Activated T-helper 9 cell treated with anti-CD3 and anti-CD28 coated beads, Interleukin-2, amount 50 U/mL, for 16 hours (primary cell): Measurements from ENCODE around the gene CYP2A6.
"Not testable (repeated sequence)": the region's sequence is repeated elsewhere in the genome, so short reads cannot be mapped to it uniquely, and the experiment has no call there.

Experiments
- DNase-seq: peaks from one replicate; pipeline ENCODE4 v3.0.0-alpha.2; 2020; ENCODE audit warnings: low read depth

Gene CYP2A6

GRCh38 chr19:40818480-40819399, 31.5 kb downstream of the CYP2A6 start:
- DNase-seq = peak; percentile 70

DNA sequence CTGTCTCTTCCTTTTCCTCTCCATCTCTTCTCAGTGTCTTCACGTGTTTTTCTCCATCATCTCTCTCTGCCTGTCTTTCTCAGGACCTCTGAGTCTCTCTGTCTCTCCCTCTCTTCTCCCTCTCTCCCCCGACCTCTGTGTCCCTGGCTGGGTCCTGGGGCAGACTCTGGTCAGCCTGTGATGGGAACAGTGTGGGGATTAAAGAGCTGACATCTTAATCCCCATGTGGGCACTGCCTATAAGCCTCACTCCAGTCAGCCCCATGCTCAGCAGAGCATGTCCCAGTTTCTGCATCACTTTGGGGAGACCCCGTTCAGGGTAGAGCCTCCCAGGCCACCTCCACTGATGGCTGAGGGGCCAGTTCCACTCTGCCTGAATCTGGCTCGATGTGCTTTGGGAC, 35.0 kb downstream of the CYP2A6 start:
- DNase-seq = no peak

GRCh38 chr19:40813182-40813581, 37.1 kb downstream of the CYP2A6 start:
- DNase-seq = no peak

- DNase-seq = not testable (repeated sequence)
Observed at GRCh38 chr19:40812571-40812970, 37.7 kb downstream of the CYP2A6 start.

DNA sequence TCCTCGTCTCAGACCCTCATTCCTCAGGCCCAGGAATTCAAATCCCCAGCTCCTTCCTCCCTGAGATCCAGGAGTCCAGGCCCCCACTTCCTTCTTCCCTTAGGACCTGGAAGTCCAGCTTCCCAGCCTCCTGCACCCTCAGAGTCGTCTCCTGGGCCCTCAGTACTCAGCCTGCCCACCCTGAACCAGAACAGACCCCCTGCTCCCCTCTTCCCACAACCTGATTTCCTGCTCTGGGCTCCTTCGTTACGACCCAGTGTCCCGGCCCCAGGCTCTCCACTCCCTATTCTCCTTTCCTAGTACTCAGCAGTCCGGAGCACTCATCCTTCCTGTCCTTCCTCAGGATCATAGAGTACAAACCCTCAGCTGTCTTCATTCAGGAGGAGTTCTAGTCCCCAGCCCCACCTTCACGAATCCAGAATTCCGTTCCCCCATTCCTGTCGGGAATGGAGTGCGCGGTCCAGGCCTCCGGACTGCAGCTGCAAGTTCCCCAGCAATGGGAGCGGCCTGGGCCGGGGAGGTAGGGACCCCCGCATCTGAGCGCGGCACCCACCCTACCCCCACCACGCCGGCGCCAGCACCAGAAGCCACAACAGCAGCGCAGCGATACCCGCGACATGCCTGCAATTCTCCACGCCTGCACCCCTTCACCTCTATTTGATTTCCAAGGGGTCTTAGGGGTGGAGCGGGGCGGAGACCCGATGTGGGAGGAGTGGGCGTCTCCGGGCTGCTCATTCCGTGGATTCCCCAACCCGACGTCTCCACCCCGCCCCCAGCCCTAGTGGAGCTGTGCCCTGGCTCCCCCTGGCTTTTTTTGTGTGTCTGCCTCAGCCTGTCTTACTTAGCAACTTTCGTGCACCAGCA, 38.5 kb downstream of the CYP2A6 start:
- DNase-seq = no peak

DNA sequence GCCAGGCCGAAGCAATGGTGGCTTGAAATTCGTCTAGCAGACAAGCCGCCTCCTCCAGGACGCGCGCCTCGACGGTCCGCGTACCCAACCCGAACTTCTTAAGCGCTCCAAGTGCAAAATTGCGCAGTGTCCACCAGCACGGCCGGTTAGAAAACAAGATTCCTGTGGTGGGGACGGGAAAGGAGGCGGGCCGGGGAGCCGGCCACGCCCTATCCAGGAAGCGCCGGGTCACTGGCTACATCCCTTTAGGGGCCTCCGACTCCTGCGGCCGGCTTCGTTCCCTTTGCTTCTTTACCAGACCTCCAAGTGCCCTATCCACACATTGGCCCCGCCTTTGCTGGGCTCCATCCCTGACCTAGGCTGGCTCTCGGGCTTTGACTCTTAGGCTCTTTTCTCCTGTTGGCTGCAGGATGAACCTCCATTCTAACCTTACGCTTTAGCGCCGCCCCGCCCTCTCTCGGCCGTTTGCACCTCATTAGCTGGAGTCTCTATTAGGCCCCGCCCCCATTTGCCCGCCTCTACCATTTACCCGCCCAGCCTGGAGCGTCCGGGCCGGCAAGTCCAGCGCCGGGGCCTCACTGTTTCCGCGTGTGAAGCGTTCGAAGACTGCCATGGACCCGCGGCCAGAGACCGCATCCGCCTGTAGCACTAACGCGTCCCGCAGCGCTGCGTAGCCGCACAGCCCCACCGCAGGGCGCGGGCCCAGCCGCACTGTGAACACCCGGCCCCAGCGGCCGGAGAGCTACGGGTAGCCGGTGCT, 39.4 kb downstream of the CYP2A6 start:
- peak; percentile 34 for DNase-seq

DNA sequence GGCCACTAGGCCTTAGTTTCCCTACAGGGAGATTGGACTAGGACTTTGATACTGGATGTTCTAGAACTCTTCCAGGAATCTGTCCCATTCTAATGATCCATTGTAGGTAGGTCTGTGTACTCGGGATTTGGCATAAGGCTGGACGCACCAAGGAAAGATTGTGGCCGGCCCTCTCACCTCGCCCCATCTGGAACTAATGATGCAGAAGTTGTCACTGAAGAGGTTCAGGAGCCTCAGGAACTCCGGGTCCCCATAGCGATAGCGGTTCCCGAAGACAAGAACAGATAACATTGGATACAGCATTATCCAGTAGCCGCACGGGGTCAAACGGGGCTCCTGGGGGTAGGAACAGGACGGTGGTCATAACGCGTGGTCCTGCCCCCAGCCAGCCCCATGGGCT, 40.1 kb downstream of the CYP2A6 start:
- DNase-seq = no peak

DNA sequence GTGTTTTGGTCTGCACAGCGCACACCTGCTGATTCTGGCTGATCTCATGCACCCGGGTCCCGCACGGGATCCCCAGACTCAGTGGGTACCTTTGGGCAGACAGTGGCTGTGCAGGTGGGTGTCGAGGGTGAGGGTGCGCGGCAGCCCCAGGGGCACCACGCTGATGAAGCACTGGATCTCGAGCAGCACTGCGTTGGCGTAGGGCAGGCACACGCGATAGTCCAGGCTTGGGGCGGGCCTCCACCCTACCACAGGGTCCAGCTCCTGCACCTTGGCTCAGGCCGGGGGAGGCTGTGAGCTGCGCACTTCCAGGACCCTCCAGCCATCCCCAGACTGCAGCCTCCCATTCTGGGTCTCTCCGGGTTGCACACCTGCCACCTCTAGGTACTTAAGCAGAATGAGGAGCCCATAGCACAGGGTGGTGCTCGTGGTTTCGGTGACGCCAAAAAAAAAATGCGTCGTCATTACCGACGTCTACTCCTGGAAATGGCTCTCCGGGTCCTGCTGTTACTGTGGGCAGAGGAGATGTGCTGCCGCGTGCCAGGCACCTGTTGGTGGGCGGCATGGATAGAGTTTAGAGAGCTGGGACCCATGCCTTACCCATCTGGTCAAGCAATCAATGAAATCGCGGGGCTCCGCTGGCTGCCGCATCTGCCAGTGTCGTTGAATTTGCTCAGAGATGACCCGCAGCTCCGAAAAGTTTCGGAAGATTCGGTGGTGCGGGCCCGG, 40.7 kb downstream of the CYP2A6 start:
- no peak for DNase-seq

GRCh38 chr19:40808497-40808896, 41.8 kb downstream of the CYP2A6 start:
- DNase-seq = no peak

GRCh38 chr19:40808021-40808325, 42.3 kb downstream of the CYP2A6 start:
- no peak for DNase-seq

GRCh38 chr19:40807147-40808020, 42.9 kb downstream of the CYP2A6 start:
- no peak for DNase-seq

DNA sequence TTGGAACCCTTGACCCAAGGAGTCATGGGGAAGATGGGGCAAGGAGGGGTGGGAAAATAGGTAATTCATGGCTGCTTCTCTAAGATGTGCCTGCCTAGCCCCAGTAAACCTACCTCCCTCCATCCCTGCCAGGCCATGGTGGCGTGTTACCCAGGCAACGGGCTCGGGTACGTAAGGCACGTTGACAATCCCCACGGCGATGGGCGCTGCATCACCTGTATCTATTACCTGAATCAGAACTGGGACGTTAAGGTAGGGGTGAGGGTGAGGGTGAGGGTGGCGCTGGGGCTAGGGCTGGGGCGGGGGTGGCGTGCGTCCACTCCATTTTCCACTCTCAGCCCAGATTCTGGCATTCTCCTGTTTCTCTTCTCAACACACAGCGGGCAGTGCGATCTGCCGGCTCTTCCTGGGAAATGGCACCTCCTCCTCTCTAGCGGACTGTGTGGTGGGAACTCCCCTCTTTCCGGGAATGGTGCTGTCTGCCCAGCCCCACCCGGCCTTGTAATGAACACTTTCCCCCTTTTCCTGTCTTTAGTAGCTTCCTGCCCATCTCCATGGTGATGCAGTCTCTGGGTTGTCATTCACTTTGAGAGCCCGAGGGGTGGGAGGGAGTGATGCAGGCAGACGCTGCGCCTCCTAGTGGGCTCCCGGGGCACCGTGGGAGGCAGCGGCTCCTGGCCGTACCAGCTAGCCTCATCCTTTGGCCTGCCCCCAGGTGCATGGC, 43.7 kb downstream of the CYP2A6 start:
- DNase-seq = peak; percentile 65

DNA sequence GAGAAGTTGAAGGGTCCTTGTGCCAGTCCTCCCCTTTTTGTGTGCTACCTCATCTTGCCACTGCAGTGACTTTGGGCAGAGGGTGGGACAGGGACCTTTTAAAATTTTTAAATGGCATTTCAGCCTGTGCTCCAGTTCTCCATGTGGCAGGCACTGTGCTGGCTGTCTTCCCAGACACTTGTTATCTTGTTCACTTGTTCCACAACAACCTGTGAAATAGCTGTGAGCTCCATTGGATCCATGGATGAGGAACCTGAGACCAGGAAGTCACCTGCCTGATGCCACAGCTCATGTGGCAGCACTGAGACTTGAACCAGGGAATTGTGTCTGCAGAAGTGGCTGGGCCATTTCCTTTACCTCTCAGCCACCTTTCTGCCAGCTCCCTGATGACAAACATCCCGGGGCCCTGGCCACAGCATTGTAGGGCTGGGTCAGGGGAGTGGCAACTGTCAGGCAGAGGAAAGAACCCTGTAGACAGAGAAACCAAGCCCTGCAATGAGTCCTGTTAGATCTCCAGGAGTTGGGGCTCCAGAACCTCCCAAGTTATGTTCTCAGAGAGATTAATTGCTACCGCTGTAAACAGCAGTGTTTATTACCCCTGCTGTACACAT, 44.9 kb downstream of the CYP2A6 start:
- no peak for DNase-seq

DNA sequence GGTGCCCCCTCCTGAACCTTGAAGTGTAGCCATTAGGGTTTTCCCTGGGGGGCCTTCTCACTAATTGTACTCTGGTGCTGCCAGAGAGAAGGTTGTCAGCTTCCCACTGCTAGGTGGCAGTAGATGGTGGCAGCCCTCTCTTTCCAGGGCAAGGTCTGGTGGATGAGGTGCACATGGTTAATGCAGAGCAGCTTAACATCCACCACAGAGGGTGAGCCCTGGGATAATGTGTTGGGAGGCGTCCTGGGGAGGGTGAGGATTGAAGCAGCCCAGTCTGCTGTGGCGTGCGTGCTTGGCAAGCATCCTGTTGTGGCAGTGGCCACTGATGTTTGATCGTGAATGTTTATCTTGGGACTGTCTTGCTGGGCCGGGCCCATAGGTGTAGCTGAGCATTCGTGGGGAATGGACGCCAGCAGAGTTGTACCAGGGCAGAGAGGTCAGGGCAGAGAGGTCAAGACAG, 45.4 kb downstream of the CYP2A6 start:
- DNase-seq = no peak

DNA sequence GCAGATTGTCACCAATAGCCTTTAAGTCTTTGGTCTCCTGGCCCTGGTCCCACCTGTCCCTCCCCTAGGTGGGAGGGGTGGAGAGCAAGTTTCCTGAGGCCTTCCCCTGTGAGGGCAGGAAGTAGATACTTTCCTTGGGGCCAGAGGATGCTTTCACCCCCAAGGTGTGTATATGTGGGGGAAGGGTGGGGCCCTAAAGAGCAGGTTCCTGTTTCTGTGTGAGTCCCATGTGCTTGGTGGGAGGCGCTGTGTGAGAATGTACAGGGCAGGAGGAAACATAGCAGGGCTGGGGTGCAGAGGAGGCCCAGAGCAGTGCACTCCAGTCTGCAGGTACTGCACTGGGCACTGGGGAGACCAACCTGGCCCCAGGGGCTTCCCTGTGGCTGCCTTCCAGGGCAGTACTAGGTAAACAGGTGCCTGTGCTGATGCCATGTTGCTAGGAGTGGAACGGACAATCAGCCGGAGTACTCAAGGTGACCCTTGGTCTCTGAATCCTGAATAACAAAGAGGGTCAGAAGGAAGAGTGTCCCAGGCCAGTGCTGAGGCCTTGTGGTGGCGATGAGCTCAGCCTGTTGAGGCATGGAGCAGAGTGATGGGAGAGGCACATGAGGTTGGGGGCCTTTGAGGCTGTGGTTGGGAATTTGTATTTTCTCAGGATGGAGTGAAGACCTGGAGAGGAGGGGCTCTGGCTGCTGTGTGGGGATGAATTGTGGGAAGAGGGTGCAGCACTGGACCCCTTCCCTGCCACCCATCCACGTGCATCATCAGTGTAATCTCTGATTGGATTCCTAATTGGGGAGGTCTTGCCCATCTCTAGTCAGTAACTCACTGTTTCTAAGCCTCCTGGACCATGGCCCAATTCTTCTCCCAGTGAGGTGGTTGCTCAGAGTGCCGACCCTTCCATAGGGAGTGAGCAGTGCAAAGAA, 46.1 kb downstream of the CYP2A6 start:
- DNase-seq = no peak

DNA sequence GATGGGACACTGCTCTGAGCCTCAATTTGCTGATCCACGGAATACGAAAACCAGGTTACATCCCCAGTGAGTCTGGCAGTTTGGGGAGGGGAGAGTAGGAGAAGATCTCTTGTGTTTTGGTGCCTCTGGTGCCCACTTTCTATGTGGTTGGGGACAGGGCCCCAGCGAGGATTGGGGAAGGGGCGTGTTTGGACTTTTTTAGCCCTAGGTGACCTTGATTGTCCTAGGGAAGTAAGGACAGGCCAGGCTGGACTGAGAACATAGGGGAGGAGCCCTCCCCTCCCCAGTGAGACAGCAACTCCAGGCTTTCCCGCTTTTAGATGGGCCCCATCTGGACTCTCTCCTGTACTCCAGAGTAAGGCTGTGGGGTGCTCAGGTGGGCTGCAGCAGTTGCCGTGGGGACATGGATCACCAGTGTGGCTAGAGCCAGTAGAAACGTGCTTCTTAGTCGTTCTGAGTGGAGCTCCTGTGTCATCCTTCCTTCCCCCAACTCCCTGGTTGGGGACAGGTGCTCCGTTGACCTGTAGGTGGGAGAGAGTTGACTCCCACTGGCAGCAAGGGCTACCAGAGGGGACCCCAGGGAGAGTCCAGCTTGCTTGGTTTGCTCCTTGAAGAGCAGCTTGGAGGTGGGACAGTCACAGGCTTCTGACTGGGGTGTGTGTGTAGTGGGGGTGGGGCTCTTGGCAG, 46.9 kb downstream of the CYP2A6 start:
- no peak for DNase-seq

- no peak for DNase-seq
Observed at GRCh38 chr19:40802300-40803169, 47.7 kb downstream of the CYP2A6 start.
